Liver (tissue), 9 donors: ENCODE measurements around the gene DFFB. TPM values are rescaled to one million over a fixed set of nuclear protein-coding genes. Genes with fewer than 3 reads are reported as not detected.

Experiments used
- DNase-seq: peaks from one replicate; pipeline ENCODE4 v3.0.0-alpha.2; 2017; ENCODE audit warnings: low spot score
- H3K27ac ChIP-seq, 2 donors: one replicate each; pipeline ENCODE4 v1.7.0; 2013; ENCODE audit warnings: inconsistent platforms in 2 of 2, low read length in 2 of 2, control low read depth in 1 of 2, low read depth in 1 of 2, mild to moderate bottlenecking in 1 of 2
- H3K27me3 ChIP-seq, 4 donors: one replicate each; pipeline versions ENCODE4 v1.6.1 to v1.7.0; 2013; ENCODE audit warnings: low read length in 3 of 4, inconsistent platforms in 1 of 4, mild to moderate bottlenecking in 1 of 4, moderate library complexity in 1 of 4; ENCODE audit not compliant: control insufficient read depth in 4 of 4, insufficient read depth in 4 of 4
- H3K36me3 ChIP-seq, 4 donors: one replicate each; pipeline versions ENCODE4 v1.6.1 to v1.7.0; 2013; ENCODE audit warnings: low read length in 3 of 4, mild to moderate bottlenecking in 3 of 4, low read depth in 1 of 4, moderate library complexity in 1 of 4; ENCODE audit not compliant: control insufficient read depth in 4 of 4, insufficient read depth in 3 of 4
- H3K4me1 ChIP-seq, 4 donors: one replicate each; pipeline versions ENCODE4 v1.6.1 to v1.7.0; 2013; ENCODE audit warnings: low read length in 3 of 4, mild to moderate bottlenecking in 3 of 4, moderate library complexity in 1 of 4; ENCODE audit not compliant: control insufficient read depth in 4 of 4, insufficient read depth in 4 of 4
- H3K4me3 ChIP-seq, 3 donors: one replicate each; pipeline versions ENCODE4 v1.6.1 to v1.7.0; 2013; ENCODE audit warnings: low read length in 3 of 3, control low read depth in 1 of 3, low read depth in 1 of 3, mild to moderate bottlenecking in 1 of 3
- H3K9ac ChIP-seq, 2 donors: one replicate each; pipeline ENCODE4 v1.7.0; 2013; ENCODE audit warnings: low read length in 2 of 2, mild to moderate bottlenecking in 2 of 2, moderate library complexity in 2 of 2, control low read depth in 1 of 2, low read depth in 1 of 2
- H3K9me3 ChIP-seq, 4 donors: one replicate each; pipeline versions ENCODE4 v1.6.1 to v1.7.0; 2013; ENCODE audit warnings: low read length in 3 of 4; ENCODE audit not compliant: control insufficient read depth in 4 of 4
- EGR1 ChIP-seq, 2 donors: IDR thresholded peaks; 2 replicates each; pipeline ENCODE4 v1.6.1; 2016 to 2018; ENCODE audit warnings: antibody characterized with exemption in 2 of 2, low read depth in 2 of 2
- FOXA1 ChIP-seq: IDR thresholded peaks from 2 replicates; pipeline ENCODE4 v1.6.1; 2016; ENCODE audit warnings: antibody characterized with exemption
- FOXA2 ChIP-seq: IDR thresholded peaks from 2 replicates; pipeline ENCODE4 v1.6.1; 2016; ENCODE audit warnings: antibody characterized with exemption
- GABPA ChIP-seq, 2 donors: IDR thresholded peaks in 1 of 2; conservative IDR thresholded peaks in 1 of 2; 2 replicates each; pipeline ENCODE4 v1.6.1; 2016; ENCODE audit warnings: antibody characterized with exemption in 2 of 2, mild to moderate bottlenecking in 1 of 2, moderate library complexity in 1 of 2
- HNF4A ChIP-seq, 2 donors: conservative IDR thresholded peaks; 2 replicates each; pipeline ENCODE4 v1.6.1; 2016; ENCODE audit warnings: antibody characterized with exemption in 2 of 2, mild to moderate bottlenecking in 2 of 2
- HNF4G ChIP-seq: IDR thresholded peaks from 2 replicates; pipeline ENCODE4 v1.6.1; 2016; ENCODE audit warnings: antibody characterized with exemption
- JUND ChIP-seq, 2 donors: IDR thresholded peaks; 2 replicates each; pipeline ENCODE4 v1.6.1; 2016; ENCODE audit warnings: antibody characterized with exemption in 2 of 2
- NR2F2 ChIP-seq: IDR thresholded peaks from 2 replicates; pipeline ENCODE4 v1.6.1; 2016; ENCODE audit warnings: antibody characterized with exemption
- RAD21 ChIP-seq, 2 donors: IDR thresholded peaks; 2 replicates each; pipeline ENCODE4 v1.6.1; 2016; ENCODE audit warnings: antibody characterized with exemption in 2 of 2, mild to moderate bottlenecking in 2 of 2
- RXRA ChIP-seq, 2 donors: IDR thresholded peaks; 2 replicates each; pipeline ENCODE4 v1.6.1; 2017 to 2018; ENCODE audit warnings: antibody characterized with exemption in 2 of 2, mild to moderate bottlenecking in 1 of 2
- SP1 ChIP-seq: IDR thresholded peaks from 2 replicates; pipeline ENCODE4 v1.6.1; 2018; ENCODE audit warnings: antibody characterized with exemption, mild to moderate bottlenecking
- TAF1 ChIP-seq: conservative IDR thresholded peaks from 2 replicates; pipeline ENCODE4 v1.6.1; 2016; ENCODE audit warnings: antibody characterized with exemption, mild to moderate bottlenecking
- YY1 ChIP-seq: IDR thresholded peaks from 2 replicates; pipeline ENCODE4 v1.6.1; 2016; ENCODE audit warnings: antibody characterized with exemption, mild to moderate bottlenecking
- WGBS: extraction: QIAGEN DNeasy Blood & Tissue Kit; methylation state at CpG from one replicate; pipeline ENCODE4 v1.1.7; 2013; 5-methylcytosine and 5-hydroxymethylcytosine counted together
- polyA plus RNA-seq, 2 donors: library from polyadenylated mRNA; stranded (reverse) in 1 of 2; unstranded in 1 of 2; fragments of 200-250 nt in 1 of 2; fragments of >200 nt in 1 of 2; fragmentation: Nextera tagmentation in 1 of 2; extraction: Ambion mirVana in 1 of 2; gene quantifications; one replicate each; pipeline versions ENCODE4 v1.2.1 to v1.2.3, GENCODE V29; 2013 to 2015
- total RNA-seq, 2 donors: library from RNA; depleted of rRNA; stranded (reverse); fragments of >200 nt; gene quantifications; one replicate each; pipeline ENCODE4 v1.2.3, GENCODE V29; 2014
- TF ChIP-seq, protein P1 (sequence below): IDR thresholded peaks from 2 replicates; pipeline ENCODE4 v1.6.1; 2016; ENCODE audit warnings: antibody characterized with exemption
- TF ChIP-seq, protein P2 (sequence below): fragments of 150-350 bp; IDR thresholded peaks from 2 replicates; pipeline ENCODE4 v1.5.1; 2017; ENCODE audit warnings: improper control_type of control experiment, low read depth, low read length; ENCODE audit not compliant: missing input control
- TF ChIP-seq, protein P3 (sequence below): IDR thresholded peaks from 2 replicates; pipeline ENCODE4 v1.6.1; 2016; ENCODE audit warnings: antibody characterized with exemption
- TF ChIP-seq, protein P4 (sequence below): IDR thresholded peaks from 2 replicates; pipeline ENCODE4 v1.6.1; 2016; ENCODE audit warnings: antibody characterized with exemption
- TF ChIP-seq, protein P5 (sequence below): IDR thresholded peaks from 2 replicates; pipeline ENCODE4 v1.6.1; 2016; ENCODE audit warnings: antibody characterized with exemption, mild to moderate bottlenecking
- donor health status: healthy.
- donor health status: healthy.
- donor health status: healthy.
- donor health status: healthy.
- donor health status: healthy.

The DFFB gene
- total and polyA plus RNA-seq, 4 donors = 0.92 to 6.1 (median 2.9) TPM

- 95% methylated on average over 15 of the region's 15 CpGs for WGBS
- TF ChIP-seq GABPA (IDR thresholded peaks at IDR 0.05 in 1 of 2, conservative IDR thresholded peaks at IDR 0.05 in 1 of 2) (no peak), NR2F2 (no peak), YY1 (no peak), HNF4G (no peak), RAD21 (IDR thresholded peaks at IDR 0.05) (no peak), SP1 (no peak), EGR1 (IDR thresholded peaks at IDR 0.05; ENCODE audit: low read depth in 2 of 2) (no peak), HNF4A (conservative IDR thresholded peaks at IDR 0.05) (no peak), JUND (IDR thresholded peaks at IDR 0.05) (no peak), TAF1 (no peak), FOXA1 (no peak)
- TF ChIP-seq, protein P1, sequence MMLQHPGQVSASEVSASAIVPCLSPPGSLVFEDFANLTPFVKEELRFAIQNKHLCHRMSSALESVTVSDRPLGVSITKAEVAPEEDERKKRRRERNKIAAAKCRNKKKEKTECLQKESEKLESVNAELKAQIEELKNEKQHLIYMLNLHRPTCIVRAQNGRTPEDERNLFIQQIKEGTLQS = no peak
- TF ChIP-seq, protein P2, sequence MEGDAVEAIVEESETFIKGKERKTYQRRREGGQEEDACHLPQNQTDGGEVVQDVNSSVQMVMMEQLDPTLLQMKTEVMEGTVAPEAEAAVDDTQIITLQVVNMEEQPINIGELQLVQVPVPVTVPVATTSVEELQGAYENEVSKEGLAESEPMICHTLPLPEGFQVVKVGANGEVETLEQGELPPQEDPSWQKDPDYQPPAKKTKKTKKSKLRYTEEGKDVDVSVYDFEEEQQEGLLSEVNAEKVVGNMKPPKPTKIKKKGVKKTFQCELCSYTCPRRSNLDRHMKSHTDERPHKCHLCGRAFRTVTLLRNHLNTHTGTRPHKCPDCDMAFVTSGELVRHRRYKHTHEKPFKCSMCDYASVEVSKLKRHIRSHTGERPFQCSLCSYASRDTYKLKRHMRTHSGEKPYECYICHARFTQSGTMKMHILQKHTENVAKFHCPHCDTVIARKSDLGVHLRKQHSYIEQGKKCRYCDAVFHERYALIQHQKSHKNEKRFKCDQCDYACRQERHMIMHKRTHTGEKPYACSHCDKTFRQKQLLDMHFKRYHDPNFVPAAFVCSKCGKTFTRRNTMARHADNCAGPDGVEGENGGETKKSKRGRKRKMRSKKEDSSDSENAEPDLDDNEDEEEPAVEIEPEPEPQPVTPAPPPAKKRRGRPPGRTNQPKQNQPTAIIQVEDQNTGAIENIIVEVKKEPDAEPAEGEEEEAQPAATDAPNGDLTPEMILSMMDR = no peak
- TF ChIP-seq, protein P3, sequence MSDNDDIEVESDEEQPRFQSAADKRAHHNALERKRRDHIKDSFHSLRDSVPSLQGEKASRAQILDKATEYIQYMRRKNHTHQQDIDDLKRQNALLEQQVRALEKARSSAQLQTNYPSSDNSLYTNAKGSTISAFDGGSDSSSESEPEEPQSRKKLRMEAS = no peak
- TF ChIP-seq, protein P4, sequence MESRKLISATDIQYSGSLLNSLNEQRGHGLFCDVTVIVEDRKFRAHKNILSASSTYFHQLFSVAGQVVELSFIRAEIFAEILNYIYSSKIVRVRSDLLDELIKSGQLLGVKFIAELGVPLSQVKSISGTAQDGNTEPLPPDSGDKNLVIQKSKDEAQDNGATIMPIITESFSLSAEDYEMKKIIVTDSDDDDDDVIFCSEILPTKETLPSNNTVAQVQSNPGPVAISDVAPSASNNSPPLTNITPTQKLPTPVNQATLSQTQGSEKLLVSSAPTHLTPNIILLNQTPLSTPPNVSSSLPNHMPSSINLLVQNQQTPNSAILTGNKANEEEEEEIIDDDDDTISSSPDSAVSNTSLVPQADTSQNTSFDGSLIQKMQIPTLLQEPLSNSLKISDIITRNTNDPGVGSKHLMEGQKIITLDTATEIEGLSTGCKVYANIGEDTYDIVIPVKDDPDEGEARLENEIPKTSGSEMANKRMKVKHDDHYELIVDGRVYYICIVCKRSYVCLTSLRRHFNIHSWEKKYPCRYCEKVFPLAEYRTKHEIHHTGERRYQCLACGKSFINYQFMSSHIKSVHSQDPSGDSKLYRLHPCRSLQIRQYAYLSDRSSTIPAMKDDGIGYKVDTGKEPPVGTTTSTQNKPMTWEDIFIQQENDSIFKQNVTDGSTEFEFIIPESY = no peak
- Histone ChIP-seq H3K4me1 (no peaks in the 10 kb centered on the region), H3K4me3 (no peak overlapping the region), H3K36me3 (peaks cover 7 to 45% (median 28%) of the 10 kb centered on the region in 4 donors), H3K9ac (no peak overlapping the region), H3K27me3 (no peaks in the 10 kb centered on the region), H3K9me3 (no peaks in the 10 kb centered on the region), H3K27ac (no peak overlapping the region)
- DNase-seq = no peak
Observed at GRCh38 chr1:3886106-3886670, 28.9 kb downstream of the DFFB start.

DNA sequence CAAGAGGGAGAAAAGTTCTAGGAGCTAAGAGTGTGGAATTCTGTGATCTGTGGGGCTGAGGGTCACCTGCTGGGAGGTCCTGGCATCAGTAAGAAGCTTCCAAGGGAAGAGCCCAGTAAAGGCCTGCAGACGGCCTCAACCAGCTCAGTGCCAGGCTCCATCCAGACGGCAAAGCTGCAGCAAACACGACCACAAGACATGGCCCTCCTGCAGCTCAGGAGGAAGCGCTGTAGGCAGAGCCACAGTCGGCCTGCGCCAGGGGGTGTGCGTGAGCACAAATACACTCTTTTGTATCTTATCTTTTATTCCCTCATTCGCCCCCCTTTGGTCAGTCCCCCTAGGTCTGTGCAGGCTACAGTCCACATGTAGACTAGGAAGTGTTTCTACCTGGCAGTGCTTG, 29.4 kb downstream of the DFFB start:
- 94% methylated on average over 8 of the region's 8 CpGs for WGBS
- Histone ChIP-seq H3K4me3 (no peak overlapping the region), H3K27ac (no peak overlapping the region), H3K36me3 (peaks cover 7 to 48% (median 28%) of the 10 kb centered on the region in 4 donors), H3K4me1 (no peaks in the 10 kb centered on the region), H3K9me3 (no peaks in the 10 kb centered on the region), H3K9ac (no peak overlapping the region), H3K27me3 (no peaks in the 10 kb centered on the region)
- DNase-seq = no peak
- TF ChIP-seq SP1 (no peak), HNF4G (no peak), RXRA (IDR thresholded peaks at IDR 0.05) (no peak), RAD21 (IDR thresholded peaks at IDR 0.05) (no peak), FOXA2 (no peak)
- TF ChIP-seq, protein P1 = no peak
- TF ChIP-seq, protein P5, sequence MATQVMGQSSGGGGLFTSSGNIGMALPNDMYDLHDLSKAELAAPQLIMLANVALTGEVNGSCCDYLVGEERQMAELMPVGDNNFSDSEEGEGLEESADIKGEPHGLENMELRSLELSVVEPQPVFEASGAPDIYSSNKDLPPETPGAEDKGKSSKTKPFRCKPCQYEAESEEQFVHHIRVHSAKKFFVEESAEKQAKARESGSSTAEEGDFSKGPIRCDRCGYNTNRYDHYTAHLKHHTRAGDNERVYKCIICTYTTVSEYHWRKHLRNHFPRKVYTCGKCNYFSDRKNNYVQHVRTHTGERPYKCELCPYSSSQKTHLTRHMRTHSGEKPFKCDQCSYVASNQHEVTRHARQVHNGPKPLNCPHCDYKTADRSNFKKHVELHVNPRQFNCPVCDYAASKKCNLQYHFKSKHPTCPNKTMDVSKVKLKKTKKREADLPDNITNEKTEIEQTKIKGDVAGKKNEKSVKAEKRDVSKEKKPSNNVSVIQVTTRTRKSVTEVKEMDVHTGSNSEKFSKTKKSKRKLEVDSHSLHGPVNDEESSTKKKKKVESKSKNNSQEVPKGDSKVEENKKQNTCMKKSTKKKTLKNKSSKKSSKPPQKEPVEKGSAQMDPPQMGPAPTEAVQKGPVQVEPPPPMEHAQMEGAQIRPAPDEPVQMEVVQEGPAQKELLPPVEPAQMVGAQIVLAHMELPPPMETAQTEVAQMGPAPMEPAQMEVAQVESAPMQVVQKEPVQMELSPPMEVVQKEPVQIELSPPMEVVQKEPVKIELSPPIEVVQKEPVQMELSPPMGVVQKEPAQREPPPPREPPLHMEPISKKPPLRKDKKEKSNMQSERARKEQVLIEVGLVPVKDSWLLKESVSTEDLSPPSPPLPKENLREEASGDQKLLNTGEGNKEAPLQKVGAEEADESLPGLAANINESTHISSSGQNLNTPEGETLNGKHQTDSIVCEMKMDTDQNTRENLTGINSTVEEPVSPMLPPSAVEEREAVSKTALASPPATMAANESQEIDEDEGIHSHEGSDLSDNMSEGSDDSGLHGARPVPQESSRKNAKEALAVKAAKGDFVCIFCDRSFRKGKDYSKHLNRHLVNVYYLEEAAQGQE = no peak
